RWPE1 (cell line): ENCODE measurements around the gene CDX2.
"Not testable (repeated sequence)": the region's sequence is repeated elsewhere in the genome, so short reads cannot be mapped to it uniquely, and the experiment has no call there.

ENCODE experiments used
- CTCF ChIA-PET: fragments of 350-600 bp; sonication (Branson Sonifier 250); formaldehyde crosslinking; extraction: SDS; loops from one replicate; lab custom pipeline; 2021; lab: Yijun Ruan, JAX
- POLR2A ChIA-PET: fragments of 400-600 bp; formaldehyde crosslinking; extraction: SDS; loops from one replicate; lab custom pipeline; 2020; ENCODE audit warnings: antibody characterized with exemption; ENCODE audit not compliant: low non-redundant PET; lab: Yijun Ruan, JAX
- DNase-seq: peaks from one replicate; pipeline ENCODE4 v3.0.0; 2012; ENCODE audit warnings: low spot score
- H3K27ac ChIP-seq: fragments of 450-650 bp; 2 replicates; pipeline ENCODE4 v1.5.1; 2017
- CTCF ChIP-seq: fragments of 450-650 bp; conservative IDR thresholded peaks from 2 replicates; pipeline ENCODE4 v1.5.1; 2017; ENCODE audit warnings: low read depth, mild to moderate bottlenecking

Gene CDX2

GRCh38 chr13:27969082-27969865, at the start of gene CDX2:
TSS of gene CDX2 (minus strand) at chr13:27969315. CDS start at chr13:27969006, 309 bp downstream.
- DNase-seq: no peak
- H3K27ac ChIP-seq: no peak within 1 kb of the TSS
- ChIA-PET POLR2A (no interaction called here), CTCF (interaction anchor here (0.6 to 1.8 kb wide), 8 partner anchors 9 to 608 kb away, joined by 3 to 11 read pairs (median 4); no protein-coding TSS in a partner anchor)
- no peak for TF ChIP-seq CTCF

- CTCF ChIA-PET: interaction anchor here (1.0 kb wide), 1 partner anchor 31 kb away, joined by 4 read pairs; no protein-coding TSS in a partner anchor
- TF ChIP-seq CTCF: no peak
- DNase-seq: no peak
- POLR2A ChIA-PET: no interaction called here
- no peak overlapping the region for H3K27ac ChIP-seq
These were observed 45.2 kb upstream of the CDX2 start for GRCh38 chr13:28014301-28014700.

- H3K27ac ChIP-seq: no peak overlapping the region
- CTCF ChIA-PET: interaction anchor here (1.0 kb wide), 1 partner anchor 32 kb away, joined by 4 read pairs; no protein-coding TSS in a partner anchor
These were observed 44.4 kb upstream of the CDX2 start for GRCh38 chr13:28013482-28013881.

GRCh38 chr13:28012896-28013295, 43.8 kb upstream of the CDX2 start:
- H3K27ac ChIP-seq: no peak overlapping the region
- TF ChIP-seq CTCF: no peak
- ChIA-PET POLR2A (no interaction called here), CTCF (no interaction called here)
- no peak for DNase-seq

More at GRCh38 chr13:28013482-28013881, 44.4 kb upstream of the CDX2 start:
- POLR2A ChIA-PET: no interaction called here
- TF ChIP-seq CTCF: no peak
- no peak for DNase-seq

GRCh38 chr13:28012383-28012782, 43.3 kb upstream of the CDX2 start:
- POLR2A ChIA-PET: no interaction called here
- CTCF ChIA-PET: interaction anchor here (0.6 kb wide), 1 partner anchor 21 kb away, joined by 3 read pairs; no protein-coding TSS in a partner anchor
- no peak for TF ChIP-seq CTCF
- DNase-seq: no peak
- H3K27ac ChIP-seq: no peak overlapping the region

- ChIA-PET CTCF (no interaction called here), POLR2A (no interaction called here)
- no peak for DNase-seq
- TF ChIP-seq CTCF: no peak
- H3K27ac ChIP-seq: no peak overlapping the region
These were observed 40.9 kb upstream of the CDX2 start for GRCh38 chr13:28010046-28010445.

GRCh38 chr13:28005016-28005415, 35.9 kb upstream of the CDX2 start:
- DNase-seq, POLR2A ChIA-PET, CTCF ChIA-PET, H3K27ac ChIP-seq: not testable (repeated sequence)
